BJ (cell line): ENCODE data around the gene CXCL3. TPM values are rescaled to one million over a fixed set of nuclear protein-coding genes. Genes with fewer than 3 reads are reported as not detected.

Experiments used
- CTCF ChIA-PET: fragments of 350-600 bp; formaldehyde crosslinking; extraction: SDS; loops from one replicate; lab custom pipeline; 2021; ENCODE audit warnings: antibody characterized with exemption, inconsistent platforms; lab: Yijun Ruan, JAX
- POLR2A ChIA-PET: fragments of 300-600 bp; sonication (Branson Sonifier 250); formaldehyde crosslinking; extraction: SDS; loops from one replicate; lab custom pipeline; 2021; ENCODE audit warnings: antibody characterized with exemption; lab: Charles Lee
- DNase-seq: peaks from one replicate; pipeline ENCODE4 v3.0.0-alpha.2; 2011; ENCODE audit warnings: low read depth
- H3K27me3 ChIP-seq: 2 replicates; pipeline ENCODE4 v1.6.0; 2011; ENCODE audit warnings: low read length; ENCODE audit not compliant: control insufficient read depth, insufficient read depth
- H3K36me3 ChIP-seq: 2 replicates; pipeline ENCODE4 v1.5.1; 2011; ENCODE audit warnings: low read length; ENCODE audit not compliant: control insufficient read depth, insufficient read depth
- H3K4me3 ChIP-seq: 2 replicates; pipeline ENCODE4 v1.5.1; 2011; ENCODE audit warnings: low read depth, mild to moderate bottlenecking, control low read depth, low read length
- CTCF ChIP-seq: IDR thresholded peaks from 2 replicates; pipeline ENCODE4 v1.5.1; 2011; ENCODE audit warnings: low read depth, mild to moderate bottlenecking, control low read depth, inconsistent platforms, low read length, moderate library complexity; ENCODE audit not compliant: insufficient read depth
- polyA plus RNA-seq: library from polyadenylated mRNA; depleted of rRNA; stranded (reverse); fragments of >200 nt; gene quantifications from 2 replicates; pipeline ENCODE4 v1.2.3, GENCODE V29; 2011

CXCL3 gene
- polyA plus RNA-seq, 1 experiment, result 0.47 TPM

GRCh38 chr4:74031576-74031975 lies 6.9 kb downstream of the CXCL3 start:
- Histone ChIP-seq H3K4me3 (no peak overlapping the region), H3K36me3 (no peaks in the 10 kb centered on the region), H3K27me3 (no peaks in the 10 kb centered on the region)
- CTCF ChIA-PET, result interaction anchor here (0.5 to 0.7 kb wide), 2 partner anchors 14 to 33 kb away, joined by 3 to 4 read pairs; partner anchors contain the start of gene CXCL5
- POLR2A ChIA-PET, result no interaction called here
- TF ChIP-seq CTCF, result no peak
- no peak for DNase-seq

DNA sequence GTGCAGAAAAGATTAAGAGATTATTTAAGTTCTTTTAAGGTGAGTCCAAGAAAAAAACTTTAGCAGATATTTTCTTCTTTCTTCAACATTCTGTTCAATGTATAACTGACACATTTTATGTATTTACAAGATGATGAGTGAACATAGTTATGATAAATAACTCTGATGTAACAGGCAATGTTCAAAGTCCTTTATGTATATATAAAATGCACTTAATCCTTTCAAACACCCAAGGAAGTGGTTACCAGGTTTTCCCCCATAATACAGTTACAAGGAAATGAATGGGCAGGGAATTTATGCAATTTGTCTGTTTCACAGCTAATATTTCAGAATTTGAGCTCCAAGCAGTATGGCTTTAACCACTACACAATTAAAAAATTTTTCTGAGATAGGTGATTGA lies 8.2 kb downstream of the CXCL3 start:
- no peak for DNase-seq
- CTCF ChIA-PET, result no interaction called here
- Histone ChIP-seq H3K36me3 (no peaks in the 10 kb centered on the region), H3K4me3 (no peak overlapping the region), H3K27me3 (no peaks in the 10 kb centered on the region)
- POLR2A ChIA-PET, result interaction anchor here (0.6 kb wide), 1 partner anchor 58 kb away, joined by 4 read pairs; no protein-coding TSS in a partner anchor
- no peak for TF ChIP-seq CTCF

GRCh38 chr4:74028504-74028903 lies 10.0 kb downstream of the CXCL3 start:
- no peaks in the 10 kb centered on the region for H3K36me3 ChIP-seq
- ChIA-PET CTCF (interaction anchor here (1.6 kb wide), 1 partner anchor 10 kb away, joined by 6 read pairs; the partner anchor contains the start of gene CXCL3), POLR2A (no interaction called here)
- no peak overlapping the region for H3K4me3 ChIP-seq
- no peaks in the 10 kb centered on the region for H3K27me3 ChIP-seq
- DNase-seq, result no peak
- no peak for TF ChIP-seq CTCF

DNA sequence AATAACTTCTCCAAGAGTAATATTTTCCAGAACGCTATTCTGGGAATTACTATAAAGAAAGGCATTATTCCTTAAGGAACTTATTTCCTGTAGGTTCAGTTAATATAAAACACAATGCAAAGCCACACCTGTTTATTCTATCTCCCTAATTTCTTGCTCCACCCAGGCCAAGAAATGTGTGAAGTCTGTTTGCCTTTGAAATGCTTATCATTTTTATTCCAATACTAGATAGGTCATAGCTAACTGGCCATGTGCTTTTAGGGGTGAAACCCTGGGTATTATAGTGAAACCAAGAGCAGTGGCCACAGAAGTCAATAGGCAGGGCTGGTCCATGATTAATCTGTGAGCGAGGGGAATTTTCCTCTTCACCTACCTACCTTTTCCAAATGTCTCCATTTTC lies 14.8 kb downstream of the CXCL3 start:
- no peaks in the 10 kb centered on the region for H3K27me3 ChIP-seq
- POLR2A ChIA-PET, result no interaction called here
- CTCF ChIA-PET, result no interaction called here
- no peak overlapping the region for H3K4me3 ChIP-seq
- no peak for DNase-seq
- no peak for TF ChIP-seq CTCF
- no peaks in the 10 kb centered on the region for H3K36me3 ChIP-seq

DNA sequence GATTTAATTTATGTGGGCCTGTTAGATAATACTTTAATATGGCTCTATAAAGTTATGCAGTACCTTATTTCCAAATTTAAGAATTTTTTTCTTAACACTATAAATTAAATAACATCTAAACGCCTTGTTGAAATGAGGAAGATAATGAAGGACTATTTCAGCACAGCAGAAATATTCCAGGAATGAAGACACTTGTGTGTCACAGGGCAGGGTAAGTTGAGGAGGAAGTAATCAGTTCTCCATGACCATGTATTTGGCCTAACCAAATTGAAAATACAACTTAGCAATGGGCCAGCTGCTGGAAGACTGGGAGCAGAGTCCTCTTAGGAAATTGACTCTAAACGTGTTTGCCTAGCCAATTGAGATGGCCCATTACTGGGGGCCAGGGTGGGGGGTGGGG lies 16.9 kb downstream of the CXCL3 start:
- POLR2A ChIA-PET, result no interaction called here
- no peaks in the 10 kb centered on the region for H3K36me3 ChIP-seq
- DNase-seq, result no peak
- no peak for TF ChIP-seq CTCF
- CTCF ChIA-PET, result interaction anchor here (1.8 kb wide), 1 partner anchor 17 kb away, joined by 7 read pairs; the partner anchor contains the start of gene CXCL3
- no peaks in the 10 kb centered on the region for H3K27me3 ChIP-seq
- H3K4me3 ChIP-seq, result no peak overlapping the region
